Activated CD4-positive, alpha-beta T cell treated with anti-CD3 and anti-CD28 coated beads, Interleukin-2, amount 50 U/mL, for 48 hours (primary cell): Measurements from ENCODE around the gene APOBEC3A.
A peak's percentile ranks its signal among the peaks of the same experiment; 100 is the strongest.
"Not testable (repeated sequence)": the region's sequence is repeated elsewhere in the genome, so short reads cannot be mapped to it uniquely, and the experiment has no call there.

Source experiments
- DNase-seq, 2 experiments: peaks; one replicate each; pipeline ENCODE4 v3.0.0-alpha.2; 2020

The APOBEC3A gene

DNA sequence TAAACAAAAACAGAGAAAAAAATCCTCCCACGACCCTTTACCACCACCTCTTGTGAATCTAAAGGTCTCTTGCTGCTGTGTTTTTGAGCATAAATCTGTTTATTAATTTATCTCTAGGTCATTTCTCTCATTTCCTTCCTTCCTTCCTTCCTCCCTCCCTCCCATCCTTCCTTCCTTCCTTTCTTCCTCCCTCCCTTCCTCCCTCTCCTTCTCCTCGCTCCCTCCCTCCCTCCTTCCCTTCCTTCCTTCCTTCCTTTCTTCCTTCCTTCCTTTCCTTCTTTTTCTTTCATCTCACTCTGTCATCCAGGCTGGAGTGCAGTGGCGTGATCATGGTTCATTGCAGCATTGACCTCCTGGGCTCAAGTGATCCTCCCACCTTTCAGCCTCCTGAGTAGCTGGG, 13.5 kb upstream of the APOBEC3A start:
- DNase-seq, result no peak

- no peak for DNase-seq
These were observed 12.8 kb upstream of the APOBEC3A start for GRCh38 chr22:38944653-38945052.

- DNase-seq, result not testable (repeated sequence)
These were observed 11.6 kb upstream of the APOBEC3A start for GRCh38 chr22:38945706-38946338.

DNA sequence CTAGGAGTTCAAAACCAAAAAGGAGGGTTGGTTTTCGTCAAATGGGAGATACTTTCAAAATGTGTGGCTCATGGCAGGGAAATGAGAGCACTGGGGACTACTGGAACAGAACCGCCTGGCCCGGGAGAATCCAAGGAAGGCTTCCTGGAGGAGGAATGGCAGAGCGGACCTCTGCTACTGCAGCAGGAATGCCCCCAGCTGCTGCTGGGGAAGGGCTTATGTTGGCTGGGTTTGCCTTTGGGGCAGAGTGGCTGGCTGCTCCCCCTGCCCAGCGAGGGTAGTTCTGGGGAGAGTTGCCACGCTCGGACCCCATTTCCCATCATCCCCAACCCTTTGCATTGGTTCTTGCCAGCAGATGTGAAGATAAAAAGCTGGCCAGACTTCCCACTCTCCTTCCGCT, 10.6 kb upstream of the APOBEC3A start:
- no peak for DNase-seq

GRCh38 chr22:38947321-38948140, 9.9 kb upstream of the APOBEC3A start:
- DNase-seq, result peak; percentile 29 to 51

DNA sequence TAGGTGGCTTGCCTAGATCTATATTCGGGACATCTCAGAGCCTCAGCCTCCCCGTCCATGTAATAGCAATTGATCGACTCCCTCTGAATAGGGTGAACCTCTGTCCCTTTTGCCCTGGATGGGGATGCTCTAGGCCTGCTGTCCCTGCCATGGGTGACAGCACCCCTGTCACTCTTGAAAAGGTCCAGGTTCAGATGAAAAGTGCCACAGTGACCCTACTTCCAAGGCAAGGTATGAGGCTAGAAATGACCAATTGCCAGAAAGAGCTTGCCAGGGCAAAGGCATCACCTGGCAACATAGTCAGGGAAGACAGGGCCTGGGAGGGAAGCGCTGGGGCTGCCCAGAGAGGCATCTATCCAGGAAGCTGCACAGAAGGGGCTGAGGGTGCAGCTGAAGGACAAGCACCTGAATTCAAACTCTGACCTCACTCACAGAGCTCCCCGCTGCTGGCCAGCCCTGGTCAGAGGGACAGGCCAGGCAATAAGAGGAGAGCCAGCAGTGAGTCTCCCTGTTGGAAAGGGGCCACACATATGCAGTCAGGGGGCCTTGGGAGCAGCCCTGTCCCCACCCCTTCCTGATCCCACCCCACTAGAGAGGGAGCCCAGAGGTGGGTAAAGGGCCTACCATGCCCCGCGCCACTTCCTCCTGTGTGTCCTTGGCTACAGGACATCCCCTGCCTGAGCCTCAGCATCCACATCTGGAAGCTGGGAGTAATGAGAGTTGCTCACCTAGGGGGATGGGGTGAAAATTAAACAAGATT, 9.0 kb upstream of the APOBEC3A start:
- DNase-seq, result no peak

- no peak for DNase-seq
These were observed 7.5 kb upstream of the APOBEC3A start for GRCh38 chr22:38949889-38950405.

GRCh38 chr22:38950527-38951295, 6.7 kb upstream of the APOBEC3A start:
- DNase-seq, result no peak

DNA sequence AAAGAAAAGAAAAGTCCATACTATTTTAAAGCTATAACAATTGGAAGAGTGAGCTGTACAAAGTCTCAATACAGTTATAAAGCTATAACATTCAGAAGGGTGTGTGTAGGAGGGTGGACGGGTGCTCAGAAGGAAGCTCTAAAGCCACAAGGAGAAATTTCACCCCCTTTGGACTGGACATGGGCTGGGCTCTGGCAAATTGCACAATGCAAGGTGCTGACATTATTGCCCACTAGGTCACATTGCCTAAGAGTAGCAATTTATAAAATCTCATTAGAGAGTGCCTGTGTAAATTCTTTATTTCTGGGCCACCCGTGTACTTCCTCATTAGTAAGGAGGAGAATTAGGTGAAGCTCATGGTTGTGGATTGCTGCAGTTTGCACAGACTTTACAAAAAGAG, 5.7 kb upstream of the APOBEC3A start:
- DNase-seq, result no peak

DNA sequence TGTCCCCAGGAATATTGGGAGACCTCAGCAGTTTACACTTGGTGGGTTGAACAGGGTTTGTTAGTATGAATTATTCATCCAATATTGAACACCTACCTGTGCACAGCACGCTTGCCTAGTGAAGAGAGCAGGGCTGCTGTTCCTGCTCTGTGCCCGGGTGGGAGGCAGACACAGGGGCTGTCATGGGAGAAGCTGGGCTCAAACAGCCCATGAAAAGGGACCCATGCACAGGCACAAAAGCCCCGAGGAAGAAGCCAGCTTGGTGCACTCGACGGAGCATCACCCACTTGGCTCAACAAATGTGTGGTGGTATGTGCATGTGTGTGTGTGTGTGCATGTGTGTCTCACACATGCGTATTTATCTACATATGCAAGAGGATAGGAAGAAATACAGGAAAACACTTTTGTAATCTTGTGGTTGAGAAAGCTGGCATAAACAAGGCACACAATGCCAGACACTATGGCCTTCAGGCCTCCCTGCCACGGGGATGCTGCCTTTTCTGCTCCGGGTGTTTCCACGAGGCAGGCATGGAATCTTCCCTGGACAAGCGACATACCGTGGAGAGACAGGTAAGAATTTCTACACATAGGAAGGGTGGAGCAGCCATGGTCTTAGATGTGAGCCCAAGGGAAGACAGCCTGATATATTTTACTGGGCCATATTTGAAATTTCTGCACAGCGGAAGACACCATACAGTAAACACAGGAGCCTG, 5.0 kb upstream of the APOBEC3A start:
- DNase-seq, result no peak

DNA sequence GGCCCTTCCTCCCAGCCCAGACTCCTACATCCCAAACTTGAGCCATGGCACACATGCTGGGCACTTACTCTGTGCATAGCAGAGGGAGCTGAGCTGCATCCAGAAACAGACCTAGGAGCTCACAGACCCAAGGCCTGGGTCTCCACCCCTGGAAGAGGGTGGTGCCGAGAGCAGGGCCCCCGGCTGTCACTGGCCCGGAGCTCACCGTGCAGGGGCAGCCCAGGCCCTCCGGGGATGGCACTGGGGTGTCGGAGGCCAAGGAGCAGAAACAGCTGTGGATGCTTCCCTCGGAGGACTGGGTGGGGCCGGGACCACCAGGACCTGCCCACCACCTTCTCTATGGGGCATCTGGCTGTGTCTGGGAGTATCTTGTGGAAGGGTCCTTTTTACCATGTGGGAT, 4.3 kb upstream of the APOBEC3A start:
- no peak for DNase-seq

DNA sequence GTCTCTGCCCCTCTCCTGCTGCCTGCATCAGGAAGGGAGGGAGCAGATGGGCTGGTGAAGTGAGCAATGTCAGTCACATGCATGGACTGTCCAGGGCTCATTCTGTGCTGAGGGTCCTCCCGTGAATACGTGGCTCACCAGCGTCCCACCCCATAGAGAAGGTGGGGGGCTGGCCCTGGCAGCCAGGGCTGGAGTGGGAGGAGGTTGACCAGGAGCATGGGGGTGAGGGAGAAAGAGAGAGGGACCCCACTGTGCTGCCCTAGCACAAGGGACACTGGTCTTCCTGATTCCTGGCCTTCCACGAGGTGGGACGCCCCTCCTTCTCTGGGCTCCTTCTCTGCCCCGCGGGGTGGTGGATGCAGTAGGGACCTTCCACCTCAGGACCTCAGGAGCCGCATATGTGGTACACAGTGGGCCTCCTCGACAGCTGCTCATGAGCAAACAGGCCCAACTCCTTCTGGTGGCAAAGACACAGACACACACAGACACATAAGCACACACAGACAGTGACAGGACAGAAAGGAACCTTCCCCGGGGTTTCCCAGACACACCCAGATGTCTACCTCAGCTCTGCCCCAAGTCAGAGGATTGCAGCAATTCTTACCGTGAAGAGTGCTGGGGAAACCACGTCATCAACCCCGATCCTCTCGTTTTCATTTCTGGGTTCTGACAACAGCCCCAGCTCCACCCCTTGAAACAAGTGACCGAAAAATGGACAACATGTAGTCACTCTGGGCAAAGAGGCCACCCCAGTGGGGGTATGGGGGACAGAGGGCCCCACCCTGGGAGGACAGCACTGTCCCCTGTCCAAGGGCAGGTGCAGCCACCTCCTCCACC, 3.6 kb upstream of the APOBEC3A start:
- peak; percentile 77 to 85 for DNase-seq

GRCh38 chr22:38954414-38955043, 2.9 kb upstream of the APOBEC3A start:
- no peak for DNase-seq

DNA sequence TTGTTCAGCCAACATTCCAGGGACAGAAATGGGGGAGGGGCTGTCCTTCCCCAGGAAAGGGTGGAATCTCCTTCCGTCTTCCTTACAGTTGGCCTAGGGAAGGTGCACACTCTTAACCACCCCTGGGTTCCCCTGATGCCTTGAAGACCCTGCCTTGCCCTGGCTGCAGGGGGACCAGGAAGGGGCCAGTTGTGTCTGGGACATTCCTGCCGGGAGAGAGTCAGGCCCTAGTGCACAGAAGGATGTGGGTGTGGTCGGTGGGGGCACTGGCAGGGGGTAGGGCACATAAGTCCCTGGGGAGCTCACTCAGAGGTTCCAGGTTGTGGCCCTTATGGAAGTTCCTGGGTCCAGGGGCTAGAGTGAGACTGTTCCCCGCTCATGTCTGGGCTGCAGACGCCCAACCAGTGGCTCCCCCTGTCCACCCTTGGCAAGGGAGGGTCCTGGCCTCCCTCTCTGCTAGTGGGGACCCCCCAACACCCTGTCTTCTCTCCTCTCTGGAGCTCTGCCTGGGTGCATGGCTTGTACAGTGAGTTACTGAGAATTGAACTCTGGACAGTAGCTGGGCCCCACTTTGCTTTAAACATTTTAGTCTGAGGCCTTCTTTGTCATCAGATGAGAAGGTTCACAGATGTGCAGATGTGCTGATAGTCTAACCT, 2.0 kb upstream of the APOBEC3A start:
- DNase-seq, result no peak

GRCh38 chr22:38955926-38956325, 1.5 kb upstream of the APOBEC3A start:
- DNase-seq, result no peak

- DNase-seq, result no peak
These were observed 858 bp upstream of the APOBEC3A start for GRCh38 chr22:38956551-38956950.

DNA sequence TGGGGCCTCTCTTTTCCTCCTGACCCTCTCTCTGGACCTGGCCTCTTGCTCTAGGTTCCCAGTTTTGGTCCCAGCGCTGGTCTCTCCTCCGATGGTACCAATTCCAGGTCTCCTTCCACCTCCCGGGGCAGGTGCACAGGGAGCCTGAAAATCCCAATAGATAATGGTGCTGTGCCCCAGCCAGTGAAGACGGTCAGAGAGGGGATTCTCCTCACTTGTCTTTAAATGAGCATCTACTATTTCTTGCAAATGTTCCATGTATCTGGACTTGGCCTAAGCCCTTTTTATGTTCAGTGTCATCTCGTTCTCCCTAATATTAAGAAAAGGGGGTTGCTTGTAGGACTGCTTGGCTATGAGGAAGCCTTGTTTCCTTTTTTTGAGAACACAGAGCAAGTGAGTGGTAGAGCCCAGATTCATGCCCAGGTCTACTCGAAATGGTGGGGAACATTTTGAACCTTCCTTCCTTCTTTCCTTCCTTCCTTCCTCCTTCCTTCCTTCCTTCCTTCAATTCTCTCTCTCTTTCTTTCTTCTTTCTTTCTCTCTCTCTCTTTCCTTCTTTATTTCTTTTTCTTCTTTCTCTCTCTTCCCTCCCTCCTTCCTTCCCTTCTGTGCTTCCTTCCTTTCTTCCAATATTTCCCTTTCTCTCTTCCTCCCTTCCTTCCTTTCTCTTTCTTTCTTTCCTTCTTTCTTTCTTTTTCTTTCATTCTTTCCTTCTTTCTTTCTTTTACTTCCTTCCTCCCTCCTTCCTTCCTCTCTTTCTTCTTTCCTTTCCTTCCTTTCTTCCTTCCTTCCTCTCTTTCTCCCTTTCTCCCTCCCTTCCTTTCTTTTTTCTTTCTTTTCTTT, 620 bp downstream of the APOBEC3A start:
- DNase-seq, result no peak

DNA sequence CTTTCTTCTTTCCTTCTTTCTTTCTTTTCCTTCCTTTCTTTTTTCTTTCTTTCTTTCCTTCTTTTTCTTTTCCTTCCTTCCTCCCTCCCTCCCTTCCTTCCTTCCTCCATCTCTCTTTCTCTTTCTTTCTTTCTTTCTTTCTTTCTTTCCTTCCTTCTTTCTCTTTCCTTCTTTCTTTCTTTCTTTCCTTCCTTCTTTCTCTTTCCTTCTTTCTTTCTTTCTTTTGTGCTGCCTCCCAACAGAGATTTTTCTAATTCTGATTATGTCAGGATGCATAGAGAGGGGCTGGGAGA, 1.2 kb downstream of the APOBEC3A start:
- DNase-seq, result not testable (repeated sequence)

DNA sequence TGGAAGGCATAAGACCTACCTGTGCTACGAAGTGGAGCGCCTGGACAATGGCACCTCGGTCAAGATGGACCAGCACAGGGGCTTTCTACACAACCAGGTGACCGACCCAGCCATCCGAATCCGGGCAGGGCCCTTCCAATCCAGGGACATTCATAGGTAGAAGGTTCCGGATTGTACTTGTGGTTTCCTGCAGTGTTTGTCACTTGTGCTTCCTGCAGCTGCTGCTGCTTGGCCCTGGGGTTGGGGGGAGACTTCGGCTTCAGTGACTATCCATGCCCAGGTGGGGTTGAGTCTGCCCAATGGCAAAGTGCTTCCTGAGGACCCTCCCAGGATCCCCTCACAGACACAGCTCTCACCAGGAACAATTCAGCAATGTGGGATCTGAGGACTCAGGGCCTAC, 2.2 kb downstream of the APOBEC3A start:
- no peak for DNase-seq
